PC-9 (cell line): ENCODE results near the gene TFB2M. TPM values are rescaled to one million over a fixed set of nuclear protein-coding genes. Genes with fewer than 3 reads are reported as not detected.

Source experiments
- BruUV-seq: library from RNA; stranded (reverse); fragments of 400-500 nt; replicated peaks from 2 replicates; lab custom pipeline; 2021; lab: Mats Ljungman, UMichigan
- CTCF ChIA-PET: fragments of 300-600 bp; sonication (Branson Sonifier 250); formaldehyde crosslinking; loops from one replicate; lab custom pipeline; 2022; ENCODE audit warnings: antibody characterized with exemption; lab: Charles Lee
- POLR2A ChIA-PET: fragments of 300-600 bp; sonication (Branson Sonifier 250); formaldehyde crosslinking; loops from one replicate; lab custom pipeline; 2022; ENCODE audit warnings: antibody characterized with exemption; ENCODE audit not compliant: unreplicated experiment; lab: Charles Lee
- DNase-seq, 2 experiments: peaks; one replicate each; pipeline versions ENCODE4 v3.0.0 to v3.0.0-alpha.2; 2015 to 2022; ENCODE audit warnings: mixed read lengths in 1 of 2
- H2AFZ ChIP-seq: fragments of 200-600 bp; sonication (generic); 2 replicates; pipeline ENCODE4 v1.8.1; 2017; ENCODE audit warnings: antibody characterized with exemption
- H3F3A ChIP-seq: fragments of 200-600 bp; sonication (generic); 2 replicates; pipeline ENCODE4 v1.8.1; 2017; ENCODE audit warnings: antibody characterized with exemption, mild to moderate bottlenecking, low read depth; ENCODE audit not compliant: insufficient read depth
- H3K27ac ChIP-seq: fragments of 200-600 bp; sonication (generic); 2 replicates; pipeline ENCODE4 v1.6.1; 2016; ENCODE audit warnings: mixed run types
- H3K27me3 ChIP-seq: fragments of 200-600 bp; sonication (generic); 2 replicates; pipeline ENCODE4 v1.6.1; 2016; ENCODE audit warnings: low read depth, mixed run types; ENCODE audit not compliant: insufficient read depth
- H3K36me3 ChIP-seq: fragments of 200-600 bp; sonication (generic); 2 replicates; pipeline ENCODE4 v1.6.1; 2016; ENCODE audit warnings: low read depth, mixed run types
- H3K4me1 ChIP-seq: fragments of 200-600 bp; sonication (generic); replicated peaks from 2 replicates; pipeline ENCODE4 v1.6.1; 2016; ENCODE audit warnings: mixed run types; ENCODE audit not compliant: insufficient read depth
- H3K4me2 ChIP-seq: fragments of 200-600 bp; sonication (generic); 2 replicates; pipeline ENCODE4 v1.6.1; 2017; ENCODE audit warnings: mixed run types
- H3K4me3 ChIP-seq: fragments of 200-600 bp; sonication (generic); 2 replicates; pipeline ENCODE4 v1.6.1; 2016; ENCODE audit warnings: mixed run types
- H3K79me2 ChIP-seq: fragments of 200-600 bp; sonication (generic); 2 replicates; pipeline ENCODE4 v1.6.1; 2017; ENCODE audit warnings: low read depth, mixed run types
- H3K9me2 ChIP-seq: fragments of 200-600 bp; sonication (generic); 2 replicates; pipeline ENCODE4 v1.8.1; 2017; ENCODE audit warnings: mild to moderate bottlenecking; ENCODE audit not compliant: insufficient read depth
- H3K9me3 ChIP-seq: fragments of 200-600 bp; sonication (generic); 2 replicates; pipeline ENCODE4 v1.8.1; 2016; ENCODE audit warnings: low read depth; ENCODE audit not compliant: insufficient read depth
- H4K20me1 ChIP-seq: fragments of 200-600 bp; sonication (generic); 2 replicates; pipeline ENCODE4 v1.8.1; 2017; ENCODE audit not compliant: insufficient read depth
- CTCF ChIP-seq: fragments of 200-600 bp; sonication (generic); conservative IDR thresholded peaks from 2 replicates; pipeline ENCODE4 v1.6.1; 2017; ENCODE audit warnings: mixed run types, antibody characterized with exemption, mild to moderate bottlenecking, moderate library complexity
- EZH2 ChIP-seq: fragments of 200-600 bp; sonication (generic); IDR thresholded peaks from 2 replicates; pipeline ENCODE4 v1.8.0; 2017; ENCODE audit warnings: antibody characterized with exemption, low read depth
- intact Hi-C: fragments of 100-400 bp; cut with micrococcal nuclease; formaldehyde crosslinking; loops from one replicate; pipeline ENCODE4 v1.10.0; 2022; ENCODE audit not compliant: unreplicated experiment
- total RNA-seq: library from RNA; stranded (reverse); gene quantifications from 2 replicates; pipeline ENCODE4 v1.2.3, GENCODE V29; 2021

Gene TFB2M
- total RNA-seq, 1 experiment from 2014 or later: 16.2 TPM

GRCh38 chr1:246597971-246598370 lies 31.9 kb upstream of the TFB2M start:
- no peak for TF ChIP-seq CTCF
- TF ChIP-seq EZH2: no peak
- DNase-seq: no peak
- no peak overlapping the region for H3K27ac ChIP-seq
- H3K27me3 ChIP-seq: no peaks in the 10 kb centered on the region
- H2AFZ ChIP-seq: no peak overlapping the region
- no peak overlapping the region for H3K4me3 ChIP-seq
- CTCF ChIA-PET: no interaction called here
- no peaks in the 10 kb centered on the region for H3K36me3 ChIP-seq
- no peaks in the 10 kb centered on the region for H4K20me1 ChIP-seq
- H3F3A ChIP-seq: no peaks in the 10 kb centered on the region
- no peak overlapping the region for H3K4me2 ChIP-seq
- H3K79me2 ChIP-seq: no peaks in the 10 kb centered on the region
- H3K9me2 ChIP-seq: no peaks in the 10 kb centered on the region
- no TSS peak for BruUV-seq
- no peaks in the 10 kb centered on the region for H3K9me3 ChIP-seq
- intact Hi-C loops: loop anchor here (1.0 kb wide), 1 partner anchor 32 kb away; the partner anchor contains the start of genes CNST and TFB2M
- POLR2A ChIA-PET: no interaction called here
- no peaks in the 10 kb centered on the region for H3K4me1 ChIP-seq

GRCh38 chr1:246597340-246597739 lies 31.3 kb upstream of the TFB2M start:
- no peaks in the 10 kb centered on the region for H3F3A ChIP-seq
- H3K9me2 ChIP-seq: no peaks in the 10 kb centered on the region
- H3K4me2 ChIP-seq: no peak overlapping the region
- ChIA-PET POLR2A (no interaction called here), CTCF (no interaction called here)
- H4K20me1 ChIP-seq: no peaks in the 10 kb centered on the region
- intact Hi-C loops: loop anchor here (1.0 kb wide), 1 partner anchor 31 kb away; the partner anchor contains the start of genes CNST and TFB2M
- BruUV-seq: no TSS peak
- H3K27me3 ChIP-seq: no peaks in the 10 kb centered on the region
- H3K27ac ChIP-seq: no peak overlapping the region
- no peak overlapping the region for H2AFZ ChIP-seq
- H3K4me3 ChIP-seq: no peak overlapping the region
- no peak for TF ChIP-seq CTCF
- no peak for TF ChIP-seq EZH2
- no peaks in the 10 kb centered on the region for H3K9me3 ChIP-seq
- no peaks in the 10 kb centered on the region for H3K36me3 ChIP-seq
- H3K4me1 ChIP-seq: no peaks in the 10 kb centered on the region
- DNase-seq: peak; percentile 36 to 58
- H3K79me2 ChIP-seq: no peaks in the 10 kb centered on the region

- H2AFZ ChIP-seq: no peak overlapping the region
- no peak for TF ChIP-seq CTCF
- TF ChIP-seq EZH2: no peak
- BruUV-seq: no TSS peak
- H3K36me3 ChIP-seq: no peaks in the 10 kb centered on the region
- H3K27ac ChIP-seq: no peak overlapping the region
- DNase-seq: no peak
- no peak overlapping the region for H3K4me3 ChIP-seq
- no peaks in the 10 kb centered on the region for H3K27me3 ChIP-seq
- no peak overlapping the region for H3K4me2 ChIP-seq
- H4K20me1 ChIP-seq: no peaks in the 10 kb centered on the region
- H3K79me2 ChIP-seq: no peaks in the 10 kb centered on the region
- no peaks in the 10 kb centered on the region for H3K9me3 ChIP-seq
- H3K9me2 ChIP-seq: no peaks in the 10 kb centered on the region
- no peaks in the 10 kb centered on the region for H3K4me1 ChIP-seq
- ChIA-PET POLR2A (no interaction called here), CTCF (no interaction called here)
- no peaks in the 10 kb centered on the region for H3F3A ChIP-seq
- intact Hi-C loops: no loop called here
Measured at GRCh38 chr1:246595146-246595545, 29.1 kb upstream of the TFB2M start.
